ENCODE data around the gene SCIMP.

DNA sequence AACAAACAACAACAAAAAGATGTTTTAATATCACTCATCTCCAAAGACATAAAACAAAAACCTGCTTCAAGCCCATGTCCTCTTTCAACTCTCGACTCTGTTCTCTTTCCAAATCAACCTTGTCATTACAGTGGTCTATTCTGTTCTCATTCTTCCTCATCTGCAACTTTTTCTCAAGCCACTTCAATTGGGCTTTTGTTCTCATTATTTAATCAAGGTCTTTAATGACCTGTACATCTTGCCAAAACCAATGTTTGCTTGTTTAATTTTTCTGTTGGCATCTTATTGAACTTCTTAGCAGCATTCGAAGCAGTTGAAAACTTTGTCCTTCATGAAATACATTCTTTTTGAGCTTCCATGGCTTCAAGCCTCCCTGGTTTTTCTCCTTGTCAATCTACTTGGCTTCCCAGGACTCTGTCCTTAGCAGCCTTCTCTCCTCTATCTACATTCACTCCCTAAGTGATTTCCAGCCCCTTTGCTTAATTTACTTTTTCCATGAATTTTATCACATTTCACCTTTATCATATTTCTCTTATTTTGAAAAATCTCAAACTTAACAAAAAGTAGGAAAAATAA is 27.8 kb upstream of the SCIMP start:
- TF ChIP-seq ATF4 (CRISPR knock-in tag; IDR thresholded peaks at IDR 0.05): no peak
- no peak for TF ChIP-seq U2AF1 (optimal IDR thresholded peaks at IDR 0.05; ENCODE audit: low read depth, low read length)
